ENCODE measurements around the gene RELN.

DNA sequence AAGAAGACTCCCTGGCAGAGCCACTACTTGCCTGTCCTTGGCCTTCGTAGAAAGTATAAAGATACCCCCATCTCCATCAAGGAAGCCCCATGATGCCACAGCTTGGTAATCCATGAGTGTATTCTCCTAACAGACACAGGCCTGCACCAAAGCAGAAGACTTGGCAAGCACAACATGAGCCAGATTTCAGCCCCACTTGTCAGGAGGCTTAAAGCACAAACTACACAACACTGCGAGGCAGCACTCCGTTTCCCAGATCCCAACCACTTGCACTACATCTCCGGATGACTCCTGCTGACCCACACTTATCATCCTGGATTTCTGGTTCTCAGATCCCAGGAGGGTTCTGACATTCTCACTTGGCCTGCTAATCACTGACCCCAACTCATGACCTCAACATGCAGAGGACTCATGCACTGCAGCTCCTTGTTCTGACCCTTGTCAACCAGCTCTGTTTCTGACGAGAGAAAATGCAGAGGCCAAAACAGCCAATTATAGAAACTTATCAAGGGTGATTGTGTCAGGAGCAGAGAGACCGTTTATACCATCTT is 100.8 kb downstream of the RELN start:
- TF ChIP-seq, protein P1, sequence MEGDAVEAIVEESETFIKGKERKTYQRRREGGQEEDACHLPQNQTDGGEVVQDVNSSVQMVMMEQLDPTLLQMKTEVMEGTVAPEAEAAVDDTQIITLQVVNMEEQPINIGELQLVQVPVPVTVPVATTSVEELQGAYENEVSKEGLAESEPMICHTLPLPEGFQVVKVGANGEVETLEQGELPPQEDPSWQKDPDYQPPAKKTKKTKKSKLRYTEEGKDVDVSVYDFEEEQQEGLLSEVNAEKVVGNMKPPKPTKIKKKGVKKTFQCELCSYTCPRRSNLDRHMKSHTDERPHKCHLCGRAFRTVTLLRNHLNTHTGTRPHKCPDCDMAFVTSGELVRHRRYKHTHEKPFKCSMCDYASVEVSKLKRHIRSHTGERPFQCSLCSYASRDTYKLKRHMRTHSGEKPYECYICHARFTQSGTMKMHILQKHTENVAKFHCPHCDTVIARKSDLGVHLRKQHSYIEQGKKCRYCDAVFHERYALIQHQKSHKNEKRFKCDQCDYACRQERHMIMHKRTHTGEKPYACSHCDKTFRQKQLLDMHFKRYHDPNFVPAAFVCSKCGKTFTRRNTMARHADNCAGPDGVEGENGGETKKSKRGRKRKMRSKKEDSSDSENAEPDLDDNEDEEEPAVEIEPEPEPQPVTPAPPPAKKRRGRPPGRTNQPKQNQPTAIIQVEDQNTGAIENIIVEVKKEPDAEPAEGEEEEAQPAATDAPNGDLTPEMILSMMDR (conservative IDR thresholded peaks at IDR 0.05; ENCODE audit: low read depth, low read length): no peak
- TF ChIP-seq EZH2phosphoT487 (IDR thresholded peaks at IDR 0.05; ENCODE audit: borderline replicate concordance, low read length): no peak
